GM19328 (cell line): Measurements from ENCODE around the gene C5orf63.
"Not testable (repeated sequence)": the region's sequence is repeated elsewhere in the genome, so short reads cannot be mapped to it uniquely, and the experiment has no call there.

Source experiments
- ATAC-seq: cut with Tn5 transposase; IDR thresholded peaks from one replicate; pipeline ENCODE4 v1.9.1; 2021; ENCODE audit warnings: mild to moderate bottlenecking, moderate library complexity; ENCODE audit not compliant: unreplicated experiment

The C5orf63 gene

GRCh38 chr5:127038550-127038949, 34.8 kb downstream of the C5orf63 start:
- no peak for ATAC-seq

GRCh38 chr5:127031863-127032232, 41.5 kb downstream of the C5orf63 start:
- ATAC-seq: no peak

- no peak for ATAC-seq
Measured at GRCh38 chr5:127031147-127031862, 42.0 kb downstream of the C5orf63 start.

- peak; percentile 99 for ATAC-seq
Measured at GRCh38 chr5:127030259-127031146, 42.8 kb downstream of the C5orf63 start, which contains the start of gene MARCHF3. Gene MARCHF3 (minus strand): TSS chr5:127030558. CDS start chr5:126918171, 112,387 bp downstream.

- peak; percentile 18 for ATAC-seq
Measured at GRCh38 chr5:127029581-127030258, 43.6 kb downstream of the C5orf63 start.

- ATAC-seq: no peak
Measured at GRCh38 chr5:127028822-127029457, 44.4 kb downstream of the C5orf63 start.

GRCh38 chr5:127027539-127027938, 45.8 kb downstream of the C5orf63 start:
- ATAC-seq: no peak

- ATAC-seq: no peak
Measured at GRCh38 chr5:127026166-127026565, 47.1 kb downstream of the C5orf63 start.

- no peak for ATAC-seq
Measured at GRCh38 chr5:127025467-127025866, 47.8 kb downstream of the C5orf63 start.

- ATAC-seq: no peak
Measured at GRCh38 chr5:127024821-127025220, 48.5 kb downstream of the C5orf63 start.

GRCh38 chr5:127023552-127024191, 49.6 kb downstream of the C5orf63 start:
- ATAC-seq: not testable (repeated sequence)

GRCh38 chr5:127022846-127023245, 50.5 kb downstream of the C5orf63 start:
- no peak for ATAC-seq

- ATAC-seq: no peak
Measured at GRCh38 chr5:127019928-127020327, 53.4 kb downstream of the C5orf63 start.

- not testable (repeated sequence) for ATAC-seq
Measured at GRCh38 chr5:127016722-127017121, 56.6 kb downstream of the C5orf63 start.

- ATAC-seq: no peak
Measured at GRCh38 chr5:127015716-127016115, 57.6 kb downstream of the C5orf63 start.

- peak; percentile 50 for ATAC-seq
Measured at GRCh38 chr5:127014573-127014972, 58.7 kb downstream of the C5orf63 start.

GRCh38 chr5:127013407-127013806, 59.9 kb downstream of the C5orf63 start:
- ATAC-seq: no peak

GRCh38 chr5:127012916-127013315, 60.4 kb downstream of the C5orf63 start:
- no peak for ATAC-seq

GRCh38 chr5:127011961-127012644, 61.2 kb downstream of the C5orf63 start:
- ATAC-seq: peak; percentile 62

GRCh38 chr5:127011153-127011552, 62.1 kb downstream of the C5orf63 start:
- ATAC-seq: no peak
